H1 (cell line): ENCODE data around the gene MIR17HG.

Experiments
- CHD1 ChIP-seq: IDR thresholded peaks from 2 replicates; pipeline ENCODE4 v1.6.1; 2012; ENCODE audit warnings: low read depth, low read length, improper control_type of control experiment
- EP300 ChIP-seq, 2 experiments: IDR thresholded peaks; 1 replicate in 1 of 2; 2 replicates in 1 of 2; pipeline ENCODE4 v1.6.1; 2011 to 2012; ENCODE audit warnings: low read depth in 2 of 2, low read length in 2 of 2, mild to moderate bottlenecking in 2 of 2, borderline replicate concordance in 1 of 2, inconsistent platforms in 1 of 2, moderate library complexity in 1 of 2
- RAD21 ChIP-seq, 2 experiments: IDR thresholded peaks in 1 of 2; conservative IDR thresholded peaks in 1 of 2; 2 replicates each; pipeline ENCODE4 v1.6.1; 2011; ENCODE audit warnings: low read depth in 2 of 2, low read length in 2 of 2, improper control_type of control experiment in 1 of 2, inconsistent platforms in 1 of 2, mild to moderate bottlenecking in 1 of 2, moderate library complexity in 1 of 2
- TF ChIP-seq, protein P1 (sequence below), 3 experiments: IDR thresholded peaks; 1 replicate in 2 of 3; 2 replicates in 1 of 3; pipeline versions ENCODE4 v1.5.1 to v1.6.1; 2011; ENCODE audit warnings: low read length in 3 of 3, mild to moderate bottlenecking in 3 of 3, inconsistent platforms in 2 of 3, low read depth in 1 of 3, moderate library complexity in 1 of 3; ENCODE audit not compliant: insufficient read depth in 1 of 3; ENCODE audit errors: control extremely low read depth in 1 of 3
- TF ChIP-seq, protein P2 (sequence below): fragments of 300-600 bp; sonication (generic); IDR thresholded peaks from 2 replicates; pipeline ENCODE4 v1.7.1; 2012; ENCODE audit warnings: low read length, moderate library complexity, mild to moderate bottlenecking, inconsistent platforms; ENCODE audit not compliant: insufficient replicate concordance

GRCh38 chr13:91329733-91330132 lies 17.8 kb upstream of the MIR17HG start:
- TF ChIP-seq CHD1 (no peak), EP300 (IDR thresholded peaks at IDR 0.05; ENCODE audit: borderline replicate concordance in 1 of 2, low read depth in 2 of 2, low read length in 2 of 2) (no peak), RAD21 (IDR thresholded peaks at IDR 0.05 in 1 of 2, conservative IDR thresholded peaks at IDR 0.05 in 1 of 2; ENCODE audit: low read depth in 2 of 2, low read length in 2 of 2) (no peak)
- TF ChIP-seq, protein P1, sequence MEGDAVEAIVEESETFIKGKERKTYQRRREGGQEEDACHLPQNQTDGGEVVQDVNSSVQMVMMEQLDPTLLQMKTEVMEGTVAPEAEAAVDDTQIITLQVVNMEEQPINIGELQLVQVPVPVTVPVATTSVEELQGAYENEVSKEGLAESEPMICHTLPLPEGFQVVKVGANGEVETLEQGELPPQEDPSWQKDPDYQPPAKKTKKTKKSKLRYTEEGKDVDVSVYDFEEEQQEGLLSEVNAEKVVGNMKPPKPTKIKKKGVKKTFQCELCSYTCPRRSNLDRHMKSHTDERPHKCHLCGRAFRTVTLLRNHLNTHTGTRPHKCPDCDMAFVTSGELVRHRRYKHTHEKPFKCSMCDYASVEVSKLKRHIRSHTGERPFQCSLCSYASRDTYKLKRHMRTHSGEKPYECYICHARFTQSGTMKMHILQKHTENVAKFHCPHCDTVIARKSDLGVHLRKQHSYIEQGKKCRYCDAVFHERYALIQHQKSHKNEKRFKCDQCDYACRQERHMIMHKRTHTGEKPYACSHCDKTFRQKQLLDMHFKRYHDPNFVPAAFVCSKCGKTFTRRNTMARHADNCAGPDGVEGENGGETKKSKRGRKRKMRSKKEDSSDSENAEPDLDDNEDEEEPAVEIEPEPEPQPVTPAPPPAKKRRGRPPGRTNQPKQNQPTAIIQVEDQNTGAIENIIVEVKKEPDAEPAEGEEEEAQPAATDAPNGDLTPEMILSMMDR (IDR thresholded peaks at IDR 0.05; ENCODE audit: control extremely low read depth in 1 of 3, insufficient read depth in 1 of 3, low read depth in 1 of 3, low read length in 3 of 3), result no peak
- TF ChIP-seq, protein P2, sequence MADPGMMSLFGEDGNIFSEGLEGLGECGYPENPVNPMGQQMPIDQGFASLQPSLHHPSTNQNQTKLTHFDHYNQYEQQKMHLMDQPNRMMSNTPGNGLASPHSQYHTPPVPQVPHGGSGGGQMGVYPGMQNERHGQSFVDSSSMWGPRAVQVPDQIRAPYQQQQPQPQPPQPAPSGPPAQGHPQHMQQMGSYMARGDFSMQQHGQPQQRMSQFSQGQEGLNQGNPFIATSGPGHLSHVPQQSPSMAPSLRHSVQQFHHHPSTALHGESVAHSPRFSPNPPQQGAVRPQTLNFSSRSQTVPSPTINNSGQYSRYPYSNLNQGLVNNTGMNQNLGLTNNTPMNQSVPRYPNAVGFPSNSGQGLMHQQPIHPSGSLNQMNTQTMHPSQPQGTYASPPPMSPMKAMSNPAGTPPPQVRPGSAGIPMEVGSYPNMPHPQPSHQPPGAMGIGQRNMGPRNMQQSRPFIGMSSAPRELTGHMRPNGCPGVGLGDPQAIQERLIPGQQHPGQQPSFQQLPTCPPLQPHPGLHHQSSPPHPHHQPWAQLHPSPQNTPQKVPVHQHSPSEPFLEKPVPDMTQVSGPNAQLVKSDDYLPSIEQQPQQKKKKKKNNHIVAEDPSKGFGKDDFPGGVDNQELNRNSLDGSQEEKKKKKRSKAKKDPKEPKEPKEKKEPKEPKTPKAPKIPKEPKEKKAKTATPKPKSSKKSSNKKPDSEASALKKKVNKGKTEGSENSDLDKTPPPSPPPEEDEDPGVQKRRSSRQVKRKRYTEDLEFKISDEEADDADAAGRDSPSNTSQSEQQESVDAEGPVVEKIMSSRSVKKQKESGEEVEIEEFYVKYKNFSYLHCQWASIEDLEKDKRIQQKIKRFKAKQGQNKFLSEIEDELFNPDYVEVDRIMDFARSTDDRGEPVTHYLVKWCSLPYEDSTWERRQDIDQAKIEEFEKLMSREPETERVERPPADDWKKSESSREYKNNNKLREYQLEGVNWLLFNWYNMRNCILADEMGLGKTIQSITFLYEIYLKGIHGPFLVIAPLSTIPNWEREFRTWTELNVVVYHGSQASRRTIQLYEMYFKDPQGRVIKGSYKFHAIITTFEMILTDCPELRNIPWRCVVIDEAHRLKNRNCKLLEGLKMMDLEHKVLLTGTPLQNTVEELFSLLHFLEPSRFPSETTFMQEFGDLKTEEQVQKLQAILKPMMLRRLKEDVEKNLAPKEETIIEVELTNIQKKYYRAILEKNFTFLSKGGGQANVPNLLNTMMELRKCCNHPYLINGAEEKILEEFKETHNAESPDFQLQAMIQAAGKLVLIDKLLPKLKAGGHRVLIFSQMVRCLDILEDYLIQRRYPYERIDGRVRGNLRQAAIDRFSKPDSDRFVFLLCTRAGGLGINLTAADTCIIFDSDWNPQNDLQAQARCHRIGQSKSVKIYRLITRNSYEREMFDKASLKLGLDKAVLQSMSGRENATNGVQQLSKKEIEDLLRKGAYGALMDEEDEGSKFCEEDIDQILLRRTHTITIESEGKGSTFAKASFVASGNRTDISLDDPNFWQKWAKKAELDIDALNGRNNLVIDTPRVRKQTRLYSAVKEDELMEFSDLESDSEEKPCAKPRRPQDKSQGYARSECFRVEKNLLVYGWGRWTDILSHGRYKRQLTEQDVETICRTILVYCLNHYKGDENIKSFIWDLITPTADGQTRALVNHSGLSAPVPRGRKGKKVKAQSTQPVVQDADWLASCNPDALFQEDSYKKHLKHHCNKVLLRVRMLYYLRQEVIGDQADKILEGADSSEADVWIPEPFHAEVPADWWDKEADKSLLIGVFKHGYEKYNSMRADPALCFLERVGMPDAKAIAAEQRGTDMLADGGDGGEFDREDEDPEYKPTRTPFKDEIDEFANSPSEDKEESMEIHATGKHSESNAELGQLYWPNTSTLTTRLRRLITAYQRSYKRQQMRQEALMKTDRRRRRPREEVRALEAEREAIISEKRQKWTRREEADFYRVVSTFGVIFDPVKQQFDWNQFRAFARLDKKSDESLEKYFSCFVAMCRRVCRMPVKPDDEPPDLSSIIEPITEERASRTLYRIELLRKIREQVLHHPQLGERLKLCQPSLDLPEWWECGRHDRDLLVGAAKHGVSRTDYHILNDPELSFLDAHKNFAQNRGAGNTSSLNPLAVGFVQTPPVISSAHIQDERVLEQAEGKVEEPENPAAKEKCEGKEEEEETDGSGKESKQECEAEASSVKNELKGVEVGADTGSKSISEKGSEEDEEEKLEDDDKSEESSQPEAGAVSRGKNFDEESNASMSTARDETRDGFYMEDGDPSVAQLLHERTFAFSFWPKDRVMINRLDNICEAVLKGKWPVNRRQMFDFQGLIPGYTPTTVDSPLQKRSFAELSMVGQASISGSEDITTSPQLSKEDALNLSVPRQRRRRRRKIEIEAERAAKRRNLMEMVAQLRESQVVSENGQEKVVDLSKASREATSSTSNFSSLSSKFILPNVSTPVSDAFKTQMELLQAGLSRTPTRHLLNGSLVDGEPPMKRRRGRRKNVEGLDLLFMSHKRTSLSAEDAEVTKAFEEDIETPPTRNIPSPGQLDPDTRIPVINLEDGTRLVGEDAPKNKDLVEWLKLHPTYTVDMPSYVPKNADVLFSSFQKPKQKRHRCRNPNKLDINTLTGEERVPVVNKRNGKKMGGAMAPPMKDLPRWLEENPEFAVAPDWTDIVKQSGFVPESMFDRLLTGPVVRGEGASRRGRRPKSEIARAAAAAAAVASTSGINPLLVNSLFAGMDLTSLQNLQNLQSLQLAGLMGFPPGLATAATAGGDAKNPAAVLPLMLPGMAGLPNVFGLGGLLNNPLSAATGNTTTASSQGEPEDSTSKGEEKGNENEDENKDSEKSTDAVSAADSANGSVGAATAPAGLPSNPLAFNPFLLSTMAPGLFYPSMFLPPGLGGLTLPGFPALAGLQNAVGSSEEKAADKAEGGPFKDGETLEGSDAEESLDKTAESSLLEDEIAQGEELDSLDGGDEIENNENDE, result no peak
